Measurements from ENCODE around the gene CDK2.

CDK2 gene

DNA sequence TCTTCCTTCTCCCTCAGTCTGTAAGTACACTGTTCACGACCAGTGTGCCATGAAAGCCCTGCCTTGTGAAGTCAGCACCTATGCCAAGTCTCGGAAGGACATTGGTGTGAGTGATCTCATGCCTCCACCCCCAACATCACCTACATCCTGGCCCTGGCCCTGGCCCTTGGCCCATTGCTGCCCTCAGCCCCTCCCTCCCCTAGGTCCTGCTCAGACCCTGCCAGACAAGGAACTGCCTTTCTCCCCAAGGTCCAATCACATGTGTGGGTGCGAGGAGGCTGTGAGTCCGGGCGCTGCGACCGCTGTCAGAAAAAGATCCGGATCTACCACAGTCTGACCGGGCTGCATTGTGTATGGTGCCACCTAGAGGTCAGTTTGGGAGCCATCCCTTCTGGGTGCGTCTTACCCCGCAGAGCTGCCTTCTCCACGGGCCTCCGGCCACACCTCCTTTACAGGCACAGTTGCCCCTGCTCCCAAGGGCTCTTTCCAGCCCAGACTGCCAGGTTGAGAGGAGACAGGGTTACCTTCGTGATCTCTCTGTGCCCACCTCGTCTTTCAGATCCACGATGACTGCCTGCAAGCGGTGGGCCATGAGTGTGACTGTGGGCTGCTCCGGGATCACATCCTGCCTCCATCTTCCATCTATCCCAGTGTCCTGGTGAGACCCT is 26.4 kb upstream of the CDK2 start:
- Histone ChIP-seq H3K36me3 (ENCODE audit: control insufficient read depth, insufficient read depth, low read length) (no peaks in the 10 kb centered on the region), H3K4me3 (ENCODE audit: low read depth, low read length) (no peak overlapping the region), H3K27ac (ENCODE audit: low read depth, low read length) (no peak overlapping the region), H3K27me3 (ENCODE audit: control insufficient read depth, insufficient read depth, low read length) (no peaks in the 10 kb centered on the region), H3K4me1 (ENCODE audit: control insufficient read depth, insufficient read depth, low read length) (peaks cover 3% of the 10 kb centered on the region; the same call in 1 of the 2 replicates), H3K9me3 (ENCODE audit: control insufficient read depth, insufficient read depth, low read length) (no peaks in the 10 kb centered on the region), H3K9ac (ENCODE audit: low read depth, low read length) (no peak overlapping the region)

DNA sequence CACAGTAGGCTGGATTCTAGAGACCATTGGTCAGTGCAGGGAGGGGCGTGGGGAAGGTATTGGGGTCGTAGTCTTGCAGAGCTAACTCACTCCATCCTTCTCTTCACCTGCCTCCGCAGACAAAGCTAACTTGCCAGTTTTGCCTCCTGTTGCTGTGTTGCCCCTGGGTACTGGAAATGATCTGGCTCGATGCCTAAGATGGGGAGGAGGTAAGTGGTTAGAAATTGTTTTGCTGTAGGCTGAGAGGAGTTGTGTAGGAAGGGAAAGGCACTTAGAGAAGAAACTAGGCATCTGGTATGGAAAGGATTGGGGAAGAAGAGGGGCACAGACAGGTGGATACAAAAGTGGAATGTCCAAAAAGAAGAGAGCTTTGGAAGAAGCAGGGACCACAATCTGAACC is 24.6 kb upstream of the CDK2 start:
- no peaks in the 10 kb centered on the region for H3K36me3 ChIP-seq (ENCODE audit: control insufficient read depth, insufficient read depth, low read length)

DNA sequence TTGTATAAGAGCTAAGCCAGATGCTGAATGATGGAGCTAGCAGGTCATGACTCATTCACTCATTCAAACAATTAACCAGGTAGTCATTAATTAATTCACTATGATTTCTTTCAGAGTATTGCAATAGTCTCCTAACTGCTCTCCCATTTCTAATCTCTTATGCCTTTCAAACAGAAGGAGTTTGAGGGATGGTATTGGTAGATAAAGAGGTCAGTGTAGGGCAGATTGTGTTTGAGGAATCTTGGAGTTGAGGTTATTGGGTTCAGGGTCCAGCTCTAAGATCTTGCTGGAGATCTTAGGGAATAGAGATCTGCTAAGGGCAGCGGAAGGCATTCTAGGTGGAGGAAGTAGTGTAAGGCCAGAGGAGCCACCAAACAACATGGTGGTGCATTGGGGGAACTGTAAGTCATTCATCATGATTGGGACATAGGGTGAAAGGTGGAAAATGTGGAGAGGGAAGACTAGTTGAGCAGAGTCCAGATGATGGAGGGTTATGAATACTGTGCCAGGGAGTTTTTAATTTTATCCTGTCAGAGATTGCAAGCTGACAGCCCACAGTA is 24.0 kb upstream of the CDK2 start:
- H3K4me1 ChIP-seq (ENCODE audit: control insufficient read depth, insufficient read depth, low read length) = peaks cover 3% of the 10 kb centered on the region; the same call in 1 of the 2 replicates
- H3K9ac ChIP-seq (ENCODE audit: low read depth, low read length) = no peak overlapping the region
- H3K27me3 ChIP-seq (ENCODE audit: control insufficient read depth, insufficient read depth, low read length) = no peaks in the 10 kb centered on the region
- H3K27ac ChIP-seq (ENCODE audit: low read depth, low read length) = no peak overlapping the region
- no peak overlapping the region for H3K4me3 ChIP-seq (ENCODE audit: low read depth, low read length)
- no peaks in the 10 kb centered on the region for H3K36me3 ChIP-seq (ENCODE audit: control insufficient read depth, insufficient read depth, low read length)
- no peaks in the 10 kb centered on the region for H3K9me3 ChIP-seq (ENCODE audit: control insufficient read depth, insufficient read depth, low read length)

More for the DNA sequence above, 24.6 kb upstream of the CDK2 start:
- H3K27ac ChIP-seq (ENCODE audit: low read depth, low read length) = no peak overlapping the region
- no peaks in the 10 kb centered on the region for H3K9me3 ChIP-seq (ENCODE audit: control insufficient read depth, insufficient read depth, low read length)
- no peak overlapping the region for H3K9ac ChIP-seq (ENCODE audit: low read depth, low read length)
- no peaks in the 10 kb centered on the region for H3K27me3 ChIP-seq (ENCODE audit: control insufficient read depth, insufficient read depth, low read length)
- no peak overlapping the region for H3K4me3 ChIP-seq (ENCODE audit: low read depth, low read length)
- peaks cover 3% of the 10 kb centered on the region; the same call in 1 of the 2 replicates for H3K4me1 ChIP-seq (ENCODE audit: control insufficient read depth, insufficient read depth, low read length)

DNA sequence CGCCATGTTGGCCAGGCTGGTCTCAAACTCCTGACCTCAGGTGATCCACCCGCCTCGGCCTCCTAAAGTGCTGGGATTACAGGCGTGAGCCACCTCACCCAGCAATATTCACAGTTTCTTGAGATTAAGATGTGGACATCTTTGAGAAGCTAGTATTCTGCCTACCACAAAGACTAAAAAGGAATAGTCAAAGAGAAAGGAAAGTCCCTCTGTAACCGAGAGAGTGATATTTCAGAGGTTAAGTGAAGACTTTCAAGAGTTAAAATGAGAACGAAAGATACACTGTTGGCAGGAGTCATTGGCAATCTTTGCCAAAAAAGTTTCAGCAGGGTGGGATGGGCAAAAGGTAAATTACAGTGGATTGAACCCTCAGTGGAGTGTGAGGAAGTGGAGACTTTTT is 20.1 kb upstream of the CDK2 start:
- Histone ChIP-seq H3K4me3 (ENCODE audit: low read depth, low read length) (no peak overlapping the region), H3K4me1 (ENCODE audit: control insufficient read depth, insufficient read depth, low read length) (no peaks in the 10 kb centered on the region), H3K9ac (ENCODE audit: low read depth, low read length) (no peak overlapping the region), H3K27ac (ENCODE audit: low read depth, low read length) (no peak overlapping the region), H3K9me3 (ENCODE audit: control insufficient read depth, insufficient read depth, low read length) (no peaks in the 10 kb centered on the region), H3K36me3 (ENCODE audit: control insufficient read depth, insufficient read depth, low read length) (no peaks in the 10 kb centered on the region), H3K27me3 (ENCODE audit: control insufficient read depth, insufficient read depth, low read length) (no peaks in the 10 kb centered on the region)

DNA sequence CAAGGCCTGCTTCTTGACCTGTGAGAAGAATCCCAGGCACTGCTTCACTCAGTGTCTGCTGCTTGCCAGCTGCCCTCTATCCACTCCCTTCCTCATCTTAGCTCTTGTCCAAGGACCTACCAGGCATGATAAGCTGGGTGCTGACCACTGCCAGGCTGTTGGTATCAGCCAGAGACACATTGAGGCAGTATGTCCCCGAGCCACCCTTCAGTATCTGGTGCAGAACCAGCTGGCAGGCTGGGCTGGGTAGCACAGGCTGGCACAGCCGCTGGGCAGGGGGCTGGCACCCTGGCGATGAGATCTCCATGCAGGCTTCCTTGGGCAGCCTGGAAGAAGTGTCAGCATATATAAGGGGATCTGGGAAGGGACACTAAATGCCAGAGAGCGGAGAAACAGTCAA is 11.3 kb upstream of the CDK2 start:
- Histone ChIP-seq H3K27ac (ENCODE audit: low read depth, low read length) (no peak overlapping the region), H3K4me1 (ENCODE audit: control insufficient read depth, insufficient read depth, low read length) (no peaks in the 10 kb centered on the region), H3K4me3 (ENCODE audit: low read depth, low read length) (no peak overlapping the region), H3K27me3 (ENCODE audit: control insufficient read depth, insufficient read depth, low read length) (no peaks in the 10 kb centered on the region), H3K9me3 (ENCODE audit: control insufficient read depth, insufficient read depth, low read length) (no peaks in the 10 kb centered on the region), H3K36me3 (ENCODE audit: control insufficient read depth, insufficient read depth, low read length) (peaks cover 63% of the 10 kb centered on the region), H3K9ac (ENCODE audit: low read depth, low read length) (no peak overlapping the region)

DNA sequence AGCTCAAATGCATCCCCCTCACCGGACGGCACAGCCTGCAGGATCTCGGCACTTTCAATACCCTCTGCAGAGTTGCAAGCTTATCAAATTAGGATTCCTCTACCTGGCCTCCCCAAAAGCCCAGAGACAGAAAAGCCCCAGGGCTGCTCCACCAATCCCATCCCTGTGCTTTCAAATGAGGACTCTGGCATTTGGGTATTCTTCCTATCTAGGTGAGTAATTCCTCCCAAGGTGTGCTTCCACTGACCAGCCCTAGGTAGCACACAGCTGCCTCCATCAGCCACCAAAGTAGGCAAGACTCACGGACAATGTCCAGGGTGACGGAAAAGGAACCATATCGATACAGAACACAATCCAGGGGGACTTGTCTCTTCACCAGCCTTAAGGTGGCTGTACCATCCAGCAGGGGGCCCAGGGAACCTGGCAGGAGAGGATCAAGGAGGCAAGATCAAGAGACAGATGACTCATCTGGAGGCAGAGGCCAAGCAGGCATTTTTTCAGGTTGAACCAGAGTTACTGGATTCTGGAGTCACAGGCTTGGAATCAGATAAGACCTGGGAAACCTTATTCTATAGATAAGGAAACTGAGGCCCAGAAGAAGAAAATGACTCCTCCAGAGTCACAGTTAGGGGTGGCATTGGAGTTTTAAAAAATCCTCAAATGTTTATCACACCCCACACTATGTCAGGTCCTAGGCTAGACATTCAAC is 10.7 kb upstream of the CDK2 start:
- H3K27ac ChIP-seq (ENCODE audit: low read depth, low read length) = no peak overlapping the region
- no peak overlapping the region for H3K9ac ChIP-seq (ENCODE audit: low read depth, low read length)
- no peaks in the 10 kb centered on the region for H3K27me3 ChIP-seq (ENCODE audit: control insufficient read depth, insufficient read depth, low read length)
- H3K36me3 ChIP-seq (ENCODE audit: control insufficient read depth, insufficient read depth, low read length) = peaks cover 63% of the 10 kb centered on the region
- no peaks in the 10 kb centered on the region for H3K9me3 ChIP-seq (ENCODE audit: control insufficient read depth, insufficient read depth, low read length)
- no peak overlapping the region for H3K4me3 ChIP-seq (ENCODE audit: low read depth, low read length)
- no peaks in the 10 kb centered on the region for H3K4me1 ChIP-seq (ENCODE audit: control insufficient read depth, insufficient read depth, low read length)

DNA sequence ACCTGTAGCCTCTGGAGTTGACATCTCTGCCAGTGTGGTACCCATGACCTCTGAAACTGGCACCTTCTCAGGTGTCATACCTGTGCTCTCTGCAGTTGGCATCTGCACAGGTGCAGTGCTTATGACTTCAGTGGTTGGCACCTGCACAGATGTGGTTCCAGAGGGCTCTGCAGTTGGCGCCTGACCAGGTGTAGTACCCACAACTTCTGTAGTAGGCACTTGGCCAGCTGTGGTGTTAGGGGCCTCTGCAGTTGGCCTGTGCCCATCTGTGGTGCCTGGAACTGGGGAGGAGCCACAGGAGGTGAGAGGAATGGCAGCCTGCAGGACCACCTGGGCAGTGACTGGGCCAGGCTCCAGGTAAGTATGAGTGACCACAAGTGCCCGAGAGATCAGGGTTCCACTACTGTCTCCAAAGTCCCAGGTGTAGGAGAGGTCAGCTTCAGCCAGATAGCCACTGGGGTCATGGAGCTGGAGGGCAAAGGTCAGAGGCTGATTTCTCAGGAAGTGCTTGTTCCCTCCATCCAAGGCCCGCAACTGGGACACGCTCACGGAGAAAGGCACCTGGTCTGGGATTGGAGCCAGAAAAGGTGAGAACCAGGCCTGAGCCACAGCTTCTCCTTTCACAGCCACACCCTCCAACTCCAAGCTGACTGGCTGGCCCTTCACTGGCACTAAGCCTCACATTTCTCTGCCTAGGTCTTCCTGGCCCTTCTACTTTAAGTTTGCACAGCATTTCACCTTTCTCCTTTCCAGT is 9.3 kb upstream of the CDK2 start:
- Histone ChIP-seq H3K4me1 (ENCODE audit: control insufficient read depth, insufficient read depth, low read length) (no peaks in the 10 kb centered on the region), H3K36me3 (ENCODE audit: control insufficient read depth, insufficient read depth, low read length) (peaks cover 61% of the 10 kb centered on the region), H3K9me3 (ENCODE audit: control insufficient read depth, insufficient read depth, low read length) (no peaks in the 10 kb centered on the region), H3K4me3 (ENCODE audit: low read depth, low read length) (no peak overlapping the region), H3K27me3 (ENCODE audit: control insufficient read depth, insufficient read depth, low read length) (no peaks in the 10 kb centered on the region), H3K9ac (ENCODE audit: low read depth, low read length) (no peak overlapping the region), H3K27ac (ENCODE audit: low read depth, low read length) (no peak overlapping the region)

DNA sequence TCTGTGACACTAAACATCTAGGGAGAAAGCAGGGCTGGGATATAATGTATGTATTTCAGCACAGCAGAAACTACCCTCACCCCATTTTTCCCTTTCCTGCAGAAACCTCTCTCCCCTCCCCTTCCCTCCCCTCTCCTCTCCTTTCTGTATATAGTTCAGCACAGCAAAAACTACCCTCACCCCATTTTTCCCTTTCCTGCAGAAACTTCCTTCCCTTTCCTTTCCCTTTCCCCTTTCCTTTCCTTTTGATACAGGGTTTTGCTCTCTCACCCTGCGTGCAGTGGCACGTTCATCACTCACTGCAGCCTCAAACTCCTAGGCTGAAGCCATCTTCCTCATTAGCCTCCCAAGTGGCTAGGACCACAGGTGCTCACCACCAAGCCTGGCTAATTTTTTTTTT is 2.9 kb upstream of the CDK2 start:
- Histone ChIP-seq H3K9ac (ENCODE audit: low read depth, low read length) (no peak overlapping the region), H3K9me3 (ENCODE audit: control insufficient read depth, insufficient read depth, low read length) (no peaks in the 10 kb centered on the region), H3K4me1 (ENCODE audit: control insufficient read depth, insufficient read depth, low read length) (peaks cover 16% of the 10 kb centered on the region), H3K27ac (ENCODE audit: low read depth, low read length) (no peak overlapping the region), H3K36me3 (ENCODE audit: control insufficient read depth, insufficient read depth, low read length) (peaks cover 14% of the 10 kb centered on the region), H3K4me3 (ENCODE audit: low read depth, low read length) (no peak overlapping the region), H3K27me3 (ENCODE audit: control insufficient read depth, insufficient read depth, low read length) (no peaks in the 10 kb centered on the region)

DNA sequence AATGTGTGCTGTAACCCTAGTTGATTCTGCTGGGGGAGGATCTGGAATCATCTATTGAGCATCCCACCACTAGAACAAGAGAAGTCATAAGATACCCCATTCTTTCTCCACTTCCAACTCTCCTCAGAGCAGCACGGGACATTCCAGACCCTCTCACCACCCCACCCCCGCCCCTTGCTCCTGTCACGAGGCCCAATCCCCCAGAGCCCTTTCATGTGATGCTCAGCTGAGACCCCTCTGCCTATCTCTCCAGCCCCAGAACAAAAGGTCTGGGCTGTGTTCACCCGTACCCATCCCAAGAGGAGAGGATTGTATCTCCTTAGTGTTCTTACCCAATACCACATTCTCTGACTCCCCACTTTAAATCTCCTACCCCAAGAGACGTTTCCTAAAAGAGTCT is 1.4 kb upstream of the CDK2 start:
- Histone ChIP-seq H3K4me1 (ENCODE audit: control insufficient read depth, insufficient read depth, low read length) (peaks cover 16% of the 10 kb centered on the region), H3K4me3 (ENCODE audit: low read depth, low read length) (peak overlapping the region; percentile 93), H3K36me3 (ENCODE audit: control insufficient read depth, insufficient read depth, low read length) (peaks cover 27% of the 10 kb centered on the region), H3K9ac (ENCODE audit: low read depth, low read length) (no peak overlapping the region), H3K27me3 (ENCODE audit: control insufficient read depth, insufficient read depth, low read length) (no peaks in the 10 kb centered on the region), H3K27ac (ENCODE audit: low read depth, low read length) (peak overlapping the region; percentile 92), H3K9me3 (ENCODE audit: control insufficient read depth, insufficient read depth, low read length) (no peaks in the 10 kb centered on the region)

DNA sequence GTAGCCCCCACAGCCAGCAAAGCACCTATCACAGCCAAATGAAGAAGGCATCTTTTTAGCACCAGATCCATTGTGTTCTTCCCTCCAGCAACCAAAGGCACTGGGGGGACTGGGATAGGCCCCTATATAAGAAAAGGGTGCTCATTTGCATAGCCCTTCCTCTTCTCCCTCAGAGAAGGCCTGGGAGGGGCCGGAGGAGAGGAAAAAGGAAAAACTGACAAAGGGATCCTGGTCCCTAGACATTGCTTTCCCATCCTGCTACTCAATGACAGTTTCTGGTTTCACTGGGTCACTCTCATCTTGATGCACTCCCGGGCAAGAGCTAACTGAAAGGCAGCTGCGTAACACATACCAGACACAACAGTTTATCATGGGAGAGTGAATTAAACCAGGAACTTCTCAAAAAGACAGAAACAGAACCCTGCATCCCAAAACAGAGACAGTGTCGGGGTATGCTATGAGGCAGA is 656 bp upstream of the CDK2 start, which contains the start of gene PMEL:
PMEL (minus strand) TSS at position 102 of the 467 bp plus-strand sequence; CDS start at position 71, 31 bp downstream.
- peak within 1 kb of the TSS; percentile 92 for H3K27ac ChIP-seq (ENCODE audit: low read depth, low read length)
- H3K4me1 ChIP-seq (ENCODE audit: control insufficient read depth, insufficient read depth, low read length) = peaks cover 16% of the 10 kb centered on the region
- peaks cover 34% of the 10 kb centered on the region for H3K36me3 ChIP-seq (ENCODE audit: control insufficient read depth, insufficient read depth, low read length)
- peak within 1 kb of the TSS; percentile 93 for H3K4me3 ChIP-seq (ENCODE audit: low read depth, low read length)
- no peaks in the 10 kb centered on the region for H3K9me3 ChIP-seq (ENCODE audit: control insufficient read depth, insufficient read depth, low read length)
- H3K27me3 ChIP-seq (ENCODE audit: control insufficient read depth, insufficient read depth, low read length) = no peaks in the 10 kb centered on the region
- peak within 1 kb of the TSS; percentile 79 for H3K9ac ChIP-seq (ENCODE audit: low read depth, low read length)
